Prostate gland (tissue), 2 donors: Measurements from ENCODE around the gene SNX3.

Source experiments
- CTCF ChIP-seq, 4 experiments: fragments of 200-600 bp in 2 of 4; fragments of 450-650 bp in 2 of 4; sonication (generic) in 2 of 4; IDR thresholded peaks; 1 replicate in 3 of 4; 2 replicates in 1 of 4; pipeline ENCODE4 v1.5.1; 2016 to 2019; ENCODE audit warnings: antibody characterized with exemption in 4 of 4, mild to moderate bottlenecking in 2 of 4, moderate library complexity in 2 of 4
- POLR2A ChIP-seq: fragments of 450-650 bp; IDR thresholded peaks from one replicate; pipeline ENCODE4 v1.6.1; 2016; ENCODE audit warnings: antibody characterized with exemption, mild to moderate bottlenecking
- POLR2AphosphoS5 ChIP-seq: sonication (generic); formaldehyde crosslinking; IDR thresholded peaks from one replicate; pipeline ENCODE4 v1.6.1; 2017; ENCODE audit warnings: antibody characterized with exemption

- no peak for TF ChIP-seq CTCF (IDR thresholded peaks at IDR 0.05)
- TF ChIP-seq POLR2AphosphoS5 = no peak
- no peak for TF ChIP-seq POLR2A
Observed at GRCh38 chr6:108167449-108168089, 93.3 kb downstream of the SNX3 start.
